ENCODE data around the gene OTOGL.
"Not testable (repeated sequence)": the region's sequence is repeated elsewhere in the genome, so short reads cannot be mapped to it uniquely, and the experiment has no call there.

DNA sequence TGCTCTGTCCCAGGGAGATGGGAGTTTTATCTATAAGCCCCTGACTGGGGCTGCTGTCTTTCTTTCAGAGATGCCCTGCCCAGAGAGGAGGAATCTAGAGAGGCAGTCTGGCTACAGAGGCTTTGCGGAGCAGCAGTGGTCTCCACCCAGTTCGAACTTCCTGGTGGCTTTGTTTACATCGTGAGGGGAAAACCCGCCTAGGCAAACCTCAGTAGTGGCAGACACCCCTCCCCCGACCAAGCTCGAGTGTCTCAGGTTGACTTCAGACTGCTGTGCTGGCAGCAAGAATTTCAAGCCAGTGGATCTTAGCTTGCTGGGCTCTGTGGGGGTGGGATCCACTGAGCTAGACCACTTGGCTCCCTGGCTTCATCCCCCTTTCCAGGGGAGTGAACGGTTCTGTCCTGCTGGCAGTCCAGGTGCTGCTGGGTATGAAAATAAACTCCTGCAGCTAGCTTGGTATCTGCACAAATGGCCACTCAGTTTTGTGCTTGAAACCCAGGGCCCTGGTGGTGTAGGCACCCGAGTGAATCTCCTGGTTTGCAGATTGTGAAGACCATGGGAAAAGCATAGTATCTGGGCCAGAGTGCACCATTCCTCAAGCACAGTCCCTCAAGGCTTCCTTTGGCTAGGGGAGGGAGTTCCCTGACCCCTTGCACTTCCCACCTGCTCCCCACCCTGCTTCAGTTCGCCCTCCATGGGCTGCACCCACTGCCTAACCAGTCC lies 15.3 kb upstream of the OTOGL start:
- TF ChIP-seq, protein P1, sequence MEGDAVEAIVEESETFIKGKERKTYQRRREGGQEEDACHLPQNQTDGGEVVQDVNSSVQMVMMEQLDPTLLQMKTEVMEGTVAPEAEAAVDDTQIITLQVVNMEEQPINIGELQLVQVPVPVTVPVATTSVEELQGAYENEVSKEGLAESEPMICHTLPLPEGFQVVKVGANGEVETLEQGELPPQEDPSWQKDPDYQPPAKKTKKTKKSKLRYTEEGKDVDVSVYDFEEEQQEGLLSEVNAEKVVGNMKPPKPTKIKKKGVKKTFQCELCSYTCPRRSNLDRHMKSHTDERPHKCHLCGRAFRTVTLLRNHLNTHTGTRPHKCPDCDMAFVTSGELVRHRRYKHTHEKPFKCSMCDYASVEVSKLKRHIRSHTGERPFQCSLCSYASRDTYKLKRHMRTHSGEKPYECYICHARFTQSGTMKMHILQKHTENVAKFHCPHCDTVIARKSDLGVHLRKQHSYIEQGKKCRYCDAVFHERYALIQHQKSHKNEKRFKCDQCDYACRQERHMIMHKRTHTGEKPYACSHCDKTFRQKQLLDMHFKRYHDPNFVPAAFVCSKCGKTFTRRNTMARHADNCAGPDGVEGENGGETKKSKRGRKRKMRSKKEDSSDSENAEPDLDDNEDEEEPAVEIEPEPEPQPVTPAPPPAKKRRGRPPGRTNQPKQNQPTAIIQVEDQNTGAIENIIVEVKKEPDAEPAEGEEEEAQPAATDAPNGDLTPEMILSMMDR (IDR thresholded peaks at IDR 0.05): not testable (repeated sequence)
- not testable (repeated sequence) for TF ChIP-seq POLR2A (IDR thresholded peaks at IDR 0.05)

All from adrenal gland (tissue), 5 donors.